GM18909 (cell line): ENCODE data around the gene MTG2.

Experiments
- ATAC-seq: cut with Tn5 transposase; IDR thresholded peaks from one replicate; pipeline ENCODE4 v1.9.1; 2021; ENCODE audit warnings: mild to moderate bottlenecking; ENCODE audit not compliant: unreplicated experiment, poor library complexity

MTG2 gene

GRCh38 chr20:62216636-62217566 lies 34.1 kb downstream of the MTG2 start:
- ATAC-seq: no peak

- no peak for ATAC-seq
Measured at GRCh38 chr20:62217913-62218773, 35.3 kb downstream of the MTG2 start.

GRCh38 chr20:62219101-62219991 lies 36.5 kb downstream of the MTG2 start:
- ATAC-seq: no peak

- ATAC-seq: no peak
Measured at GRCh38 chr20:62219992-62220665, 37.3 kb downstream of the MTG2 start, which contains the start of gene HRH3. Gene HRH3 (minus strand): TSS chr20:62220278. CDS start chr20:62219970, 308 bp downstream.

GRCh38 chr20:62220666-62221568 lies 38.1 kb downstream of the MTG2 start:
- ATAC-seq: no peak

GRCh38 chr20:62222266-62222850 lies 39.5 kb downstream of the MTG2 start:
- ATAC-seq: no peak

GRCh38 chr20:62222972-62223371 lies 40.1 kb downstream of the MTG2 start:
- no peak for ATAC-seq

- no peak for ATAC-seq
Measured at GRCh38 chr20:62223571-62223970, 40.7 kb downstream of the MTG2 start.

GRCh38 chr20:62224113-62224855 lies 41.5 kb downstream of the MTG2 start:
- no peak for ATAC-seq

- no peak for ATAC-seq
Measured at GRCh38 chr20:62225026-62225425, 42.2 kb downstream of the MTG2 start.

GRCh38 chr20:62225820-62226635 lies 43.2 kb downstream of the MTG2 start:
- ATAC-seq: no peak

- ATAC-seq: no peak
Measured at GRCh38 chr20:62226707-62227590, 44.1 kb downstream of the MTG2 start.

GRCh38 chr20:62227591-62227976 lies 44.8 kb downstream of the MTG2 start:
- ATAC-seq: no peak

GRCh38 chr20:62227977-62228958 lies 45.4 kb downstream of the MTG2 start:
- no peak for ATAC-seq
